ENCODE data around the gene ITGB7. TPM values are rescaled to one million over a fixed set of nuclear protein-coding genes. Genes with fewer than 3 reads are reported as not detected.

Gene ITGB7
- total and polyA plus RNA-seq, 10 of the 15 experiments (the other 5 are each of a cell fraction or from before 2014, with no cell fraction given), result 54.5 to 487 (median 252) TPM

GRCh38 chr12:53235742-53236442 lies 28.8 kb upstream of the ITGB7 start:
- DNase-seq (ENCODE audit: low read depth, low spot score), result no peak
- Histone ChIP-seq H3K4me3 (no peak overlapping the region), H3K79me2 (ENCODE audit: control insufficient read depth, insufficient read depth, low read length) (no peaks in the 10 kb centered on the region), H3K36me3 (ENCODE audit: control insufficient read depth in 2 of 2, insufficient read depth in 2 of 2, low read length in 1 of 2) (no peaks in the 10 kb centered on the region), H2AFZ (ENCODE audit: control insufficient read depth, low read depth, low read length) (no peak overlapping the region; the same call in 1 of the 2 replicates), H4K20me1 (ENCODE audit: control insufficient read depth, insufficient read depth) (no peaks in the 10 kb centered on the region), H3K9ac (ENCODE audit: control insufficient read depth, insufficient read depth, low read length) (no peak overlapping the region), H3K27me3 (replicated peaks in 1 of 2; ENCODE audit: control insufficient read depth in 2 of 2, insufficient read depth in 2 of 2, low read length in 1 of 2) (peaks cover 0 to 8% of the 10 kb centered on the region in 2 experiments; a peak in 2 of 4 replicates), H3K9me3 (replicated peaks; ENCODE audit: control insufficient read depth, insufficient read depth, low read length) (no peaks in the 10 kb centered on the region), H3K4me2 (ENCODE audit: control insufficient read depth, insufficient read depth) (no peak overlapping the region), H3K4me1 (ENCODE audit: control insufficient read depth, insufficient read depth, low read length) (peaks cover 22% of the 10 kb centered on the region), H3K27ac (ENCODE audit: control insufficient read depth, insufficient read depth) (no peak overlapping the region)
- 30% methylated on average over 9 of the region's 9 CpGs for WGBS (ENCODE audit: insufficient coverage, insufficient replicate concordance, low lambda C conversion rate, missing lambda C conversion rate)
- ChIA-PET SMC1A (ENCODE audit: uncharacterized antibody, unreplicated experiment) (interaction anchor here (1.0 to 3.2 kb wide), 6 partner anchors 16 to 76 kb away, joined by 3 to 8 read pairs (median 4); no protein-coding TSS in a partner anchor), POLR2A (interaction anchor here (0.7 to 1.6 kb wide), 4 partner anchors 16 to 86 kb away, joined by 3 to 5 read pairs (median 3); partner anchors contain the start of genes AAAS and ESPL1), CTCF (interaction anchor here (0.5 to 1.7 kb wide), 8 partner anchors 17 to 508 kb away, joined by 3 to 5 read pairs (median 3); no protein-coding TSS in a partner anchor), RAD21 (ENCODE audit: unreplicated experiment) (interaction anchor here (0.8 to 1.5 kb wide), 4 partner anchors 8 to 76 kb away, joined by 3 to 5 read pairs (median 4); no protein-coding TSS in a partner anchor)
- intact Hi-C loops (cut with micrococcal nuclease; ENCODE audit: unreplicated experiment), result no loop called here
- BruUV-seq (replicated peaks), result no TSS peak
- no peak for FAIRE-seq
- ATAC-seq, result peak; percentile 26
- in situ Hi-C loops (cut with MboI), result no loop called here
- TF ChIP-seq EGR1 (IDR thresholded peaks at IDR 0.05; ENCODE audit: borderline replicate concordance in 1 of 2, low read depth in 2 of 2, low read length in 2 of 2), result no peak
- no peak for TF ChIP-seq MYC (IDR thresholded peaks at IDR 0.05; ENCODE audit: insufficient read depth, insufficient read length, insufficient replicate concordance, low read length, severe bottlenecking)
- TF ChIP-seq NFXL1 (IDR thresholded peaks at IDR 0.05; ENCODE audit: borderline replicate concordance), result no peak
- TF ChIP-seq MXI1 (IDR thresholded peaks at IDR 0.05; ENCODE audit: low read depth, low read length), result no peak
- no peak for TF ChIP-seq BCLAF1 (IDR thresholded peaks at IDR 0.05)
- TF ChIP-seq USF1 (IDR thresholded peaks at IDR 0.05; ENCODE audit: borderline replicate concordance, extremely low read length, insufficient read depth, low read depth, low read length), result no peak
- no peak for TF ChIP-seq ATF7 (IDR thresholded peaks at IDR 0.05; ENCODE audit: low read depth)
- TF ChIP-seq RAD51 (IDR thresholded peaks at IDR 0.05), result no peak
- TF ChIP-seq RCOR1 (conservative IDR thresholded peaks at IDR 0.05; ENCODE audit: low read depth, low read length), result no peak
- no peak for TF ChIP-seq ZBED1 (IDR thresholded peaks at IDR 0.05; ENCODE audit: borderline replicate concordance)
- TF ChIP-seq CHD4 (IDR thresholded peaks at IDR 0.05), result no peak
- no peak for TF ChIP-seq NFYB (IDR thresholded peaks at IDR 0.05; ENCODE audit: insufficient read depth, low read depth, low read length)
- TF ChIP-seq, protein P1, sequence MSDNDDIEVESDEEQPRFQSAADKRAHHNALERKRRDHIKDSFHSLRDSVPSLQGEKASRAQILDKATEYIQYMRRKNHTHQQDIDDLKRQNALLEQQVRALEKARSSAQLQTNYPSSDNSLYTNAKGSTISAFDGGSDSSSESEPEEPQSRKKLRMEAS (IDR thresholded peaks at IDR 0.05; ENCODE audit: low read depth, low read length), result no peak
- no peak for TF ChIP-seq CREM (IDR thresholded peaks at IDR 0.05; ENCODE audit: low read depth)
- no peak for TF ChIP-seq BRCA1 (IDR thresholded peaks at IDR 0.05; ENCODE audit: low read depth, low read length)
- no peak for TF ChIP-seq PKNOX1 (IDR thresholded peaks at IDR 0.05)
- no peak for TF ChIP-seq IKZF1 (conservative IDR thresholded peaks at IDR 0.05)
- no peak for TF ChIP-seq YY1 (IDR thresholded peaks at IDR 0.05; ENCODE audit: low read depth, low read length)
- no peak for TF ChIP-seq STAT3 (IDR thresholded peaks at IDR 0.05; ENCODE audit: low read depth, low read length)

All from GM12878 (cell line).